Measurements from ENCODE around the gene SLC7A1.

The SLC7A1 gene

GRCh38 chr13:29545988-29546387 is 49.5 kb downstream of the SLC7A1 start:
- no peaks in the 10 kb centered on the region for H3K27me3 ChIP-seq (ENCODE audit: control insufficient read depth, low read length)
- H3K4me2 ChIP-seq (ENCODE audit: low read length): no peak overlapping the region
- peaks cover 78% of the 10 kb centered on the region for H3K36me3 ChIP-seq (ENCODE audit: control insufficient read depth, low read length)
- no peak for TF ChIP-seq EZH2phosphoT487 (IDR thresholded peaks at IDR 0.05; ENCODE audit: borderline replicate concordance, low read length)
- TF ChIP-seq, protein P1, sequence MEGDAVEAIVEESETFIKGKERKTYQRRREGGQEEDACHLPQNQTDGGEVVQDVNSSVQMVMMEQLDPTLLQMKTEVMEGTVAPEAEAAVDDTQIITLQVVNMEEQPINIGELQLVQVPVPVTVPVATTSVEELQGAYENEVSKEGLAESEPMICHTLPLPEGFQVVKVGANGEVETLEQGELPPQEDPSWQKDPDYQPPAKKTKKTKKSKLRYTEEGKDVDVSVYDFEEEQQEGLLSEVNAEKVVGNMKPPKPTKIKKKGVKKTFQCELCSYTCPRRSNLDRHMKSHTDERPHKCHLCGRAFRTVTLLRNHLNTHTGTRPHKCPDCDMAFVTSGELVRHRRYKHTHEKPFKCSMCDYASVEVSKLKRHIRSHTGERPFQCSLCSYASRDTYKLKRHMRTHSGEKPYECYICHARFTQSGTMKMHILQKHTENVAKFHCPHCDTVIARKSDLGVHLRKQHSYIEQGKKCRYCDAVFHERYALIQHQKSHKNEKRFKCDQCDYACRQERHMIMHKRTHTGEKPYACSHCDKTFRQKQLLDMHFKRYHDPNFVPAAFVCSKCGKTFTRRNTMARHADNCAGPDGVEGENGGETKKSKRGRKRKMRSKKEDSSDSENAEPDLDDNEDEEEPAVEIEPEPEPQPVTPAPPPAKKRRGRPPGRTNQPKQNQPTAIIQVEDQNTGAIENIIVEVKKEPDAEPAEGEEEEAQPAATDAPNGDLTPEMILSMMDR (IDR thresholded peaks at IDR 0.05; ENCODE audit: low read depth, low read length, poor library complexity, severe bottlenecking): no peak
- H3K9me2 ChIP-seq (replicated peaks; ENCODE audit: control insufficient read depth, low read length): no peaks in the 10 kb centered on the region
- H4K20me1 ChIP-seq (ENCODE audit: control insufficient read depth, insufficient read depth, low read depth, low read length): peaks cover 19% of the 10 kb centered on the region
- H3K4me3 ChIP-seq (ENCODE audit: low read length): no peak overlapping the region
- no peaks in the 10 kb centered on the region for H3K9me3 ChIP-seq (ENCODE audit: control insufficient read depth, insufficient read depth, low read length)
- no peaks in the 10 kb centered on the region for H3F3A ChIP-seq (ENCODE audit: control insufficient read depth, insufficient read depth)
- peaks cover 32% of the 10 kb centered on the region for H3K4me1 ChIP-seq (ENCODE audit: control insufficient read depth, low read length)
- no peak overlapping the region for H3K27ac ChIP-seq (ENCODE audit: low read depth, low read length)
- H3K79me2 ChIP-seq (ENCODE audit: control insufficient read depth, low read length): peaks cover 99% of the 10 kb centered on the region

DNA sequence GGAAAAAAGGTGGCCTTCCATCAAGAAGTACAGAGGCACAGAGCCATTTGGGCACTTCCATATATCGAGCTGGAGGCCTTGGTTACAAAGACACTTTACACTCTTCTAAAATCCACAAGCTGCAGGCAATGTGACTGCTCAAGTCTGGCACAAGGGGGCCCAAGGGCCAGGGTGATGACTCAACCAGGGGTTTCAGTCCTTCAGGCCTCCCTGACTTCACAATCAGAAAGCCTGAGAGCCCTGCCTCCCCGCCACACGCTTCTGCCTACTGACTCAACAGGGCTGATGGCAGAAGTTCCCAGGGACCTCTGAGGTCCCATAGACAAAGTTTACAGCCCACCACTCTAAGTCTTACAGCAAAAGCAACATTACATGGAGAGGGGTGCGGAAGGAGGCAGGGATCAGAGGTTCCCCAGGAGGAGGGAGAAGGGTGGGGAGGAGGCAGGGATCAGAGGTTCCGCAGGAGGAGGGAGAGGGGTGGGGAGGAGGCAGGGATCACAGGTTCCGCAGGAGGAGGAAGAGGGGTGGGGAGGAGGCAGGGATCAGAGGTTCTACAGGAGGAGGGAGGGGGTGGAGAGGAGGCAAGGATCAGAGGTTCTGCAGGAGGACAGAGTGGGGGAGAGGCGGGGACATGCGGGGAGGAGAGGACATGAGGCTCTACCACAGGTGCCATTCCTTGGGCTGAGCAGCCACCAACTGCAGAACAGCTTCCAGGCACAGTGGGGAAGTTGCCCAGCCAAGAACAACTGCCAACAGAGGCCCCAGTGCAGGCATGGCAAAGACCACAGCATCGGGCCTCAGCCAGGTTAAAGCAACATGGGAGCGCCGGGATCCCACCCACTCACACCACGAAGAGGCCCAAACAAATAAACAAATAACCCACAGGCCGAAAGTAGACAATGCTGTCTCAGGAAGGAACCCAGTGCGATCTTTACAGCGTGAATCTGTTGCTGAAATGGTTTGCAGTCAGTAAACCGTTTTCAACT is 52.0 kb downstream of the SLC7A1 start:
- Histone ChIP-seq H4K20me1 (ENCODE audit: control insufficient read depth, insufficient read depth, low read depth, low read length) (peaks cover 33% of the 10 kb centered on the region), H3K4me2 (ENCODE audit: low read length) (no peak overlapping the region), H3F3A (ENCODE audit: control insufficient read depth, insufficient read depth) (no peaks in the 10 kb centered on the region), H3K27me3 (ENCODE audit: control insufficient read depth, low read length) (no peaks in the 10 kb centered on the region), H3K27ac (ENCODE audit: low read depth, low read length) (no peak overlapping the region), H3K4me3 (ENCODE audit: low read length) (no peak overlapping the region), H3K79me2 (ENCODE audit: control insufficient read depth, low read length) (peaks cover 99% of the 10 kb centered on the region), H3K9me2 (replicated peaks; ENCODE audit: control insufficient read depth, low read length) (no peaks in the 10 kb centered on the region), H3K36me3 (ENCODE audit: control insufficient read depth, low read length) (peaks cover 77% of the 10 kb centered on the region), H3K9me3 (ENCODE audit: control insufficient read depth, insufficient read depth, low read length) (no peaks in the 10 kb centered on the region), H3K4me1 (ENCODE audit: control insufficient read depth, low read length) (peaks cover 57% of the 10 kb centered on the region)
- TF ChIP-seq, protein P1 (IDR thresholded peaks at IDR 0.05; ENCODE audit: low read depth, low read length, poor library complexity, severe bottlenecking): no peak
- TF ChIP-seq EZH2phosphoT487 (IDR thresholded peaks at IDR 0.05; ENCODE audit: borderline replicate concordance, low read length): no peak

DNA sequence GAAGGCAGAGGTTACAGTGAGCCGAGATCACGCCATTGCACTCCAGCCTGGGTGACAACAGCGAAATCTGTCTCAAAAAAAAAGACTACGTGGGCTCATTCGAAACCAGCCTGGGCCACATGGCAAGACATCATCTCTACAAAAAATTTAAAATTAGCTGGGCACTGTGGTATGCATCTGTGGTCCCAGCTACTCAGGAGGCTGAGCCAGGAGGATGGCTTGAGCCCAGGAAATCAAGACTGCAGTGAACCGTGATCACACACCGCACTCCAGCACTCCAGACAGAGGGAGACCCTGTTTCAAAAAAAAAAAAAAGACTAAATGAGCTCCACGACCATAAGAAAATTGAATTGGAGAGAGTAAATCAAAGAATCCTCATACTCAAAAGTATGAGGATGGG is 53.1 kb downstream of the SLC7A1 start:
- Histone ChIP-seq H3K4me2 (ENCODE audit: low read length) (no peak overlapping the region), H3K79me2 (ENCODE audit: control insufficient read depth, low read length) (peaks cover 99% of the 10 kb centered on the region), H3K9me3 (ENCODE audit: control insufficient read depth, insufficient read depth, low read length) (no peaks in the 10 kb centered on the region), H4K20me1 (ENCODE audit: control insufficient read depth, insufficient read depth, low read depth, low read length) (peaks cover 41% of the 10 kb centered on the region), H3K36me3 (ENCODE audit: control insufficient read depth, low read length) (peaks cover 76% of the 10 kb centered on the region), H3K27ac (ENCODE audit: low read depth, low read length) (no peak overlapping the region), H3K27me3 (ENCODE audit: control insufficient read depth, low read length) (no peaks in the 10 kb centered on the region), H3K4me3 (ENCODE audit: low read length) (no peak overlapping the region), H3K4me1 (ENCODE audit: control insufficient read depth, low read length) (peaks cover 67% of the 10 kb centered on the region), H3F3A (ENCODE audit: control insufficient read depth, insufficient read depth) (no peaks in the 10 kb centered on the region), H3K9me2 (replicated peaks; ENCODE audit: control insufficient read depth, low read length) (no peaks in the 10 kb centered on the region)
- no peak for TF ChIP-seq EZH2phosphoT487 (IDR thresholded peaks at IDR 0.05; ENCODE audit: borderline replicate concordance, low read length)
- TF ChIP-seq, protein P1 (IDR thresholded peaks at IDR 0.05; ENCODE audit: low read depth, low read length, poor library complexity, severe bottlenecking): no peak

Measured in DOHH2 (cell line).